SK-N-SH treated with all-trans-retinoic acid at 6 μM for 48 hours (cell line): ENCODE measurements around the gene PROC.

Source experiments
- ATAC-seq: fragments of 200-7000 bp; cut with Tn5 transposase; 3 replicates; pipeline ENCODE4 v1.9.1; 2020; ENCODE audit warnings: mild to moderate bottlenecking, moderate library complexity
- ARNTL ChIP-seq: fragments of 450-650 bp; formaldehyde crosslinking; IDR thresholded peaks from 2 replicates; pipeline ENCODE4 v1.5.0; 2020; ENCODE audit warnings: low read depth, mild to moderate bottlenecking, moderate library complexity, borderline replicate concordance
- BACH2 ChIP-seq: fragments of 250-450 bp; sonication (Bioruptor Pico); IDR thresholded peaks from 2 replicates; pipeline ENCODE4 v1.9.0; 2021; ENCODE audit warnings: mild to moderate bottlenecking, borderline replicate concordance
- CSDC2 ChIP-seq: fragments of 250-450 bp; sonication (Bioruptor Pico); IDR thresholded peaks from 2 replicates; pipeline ENCODE4 v1.5.0; 2020; ENCODE audit warnings: mild to moderate bottlenecking, moderate library complexity
- CSRNP3 ChIP-seq: fragments of 250-450 bp; sonication (Bioruptor Pico); IDR thresholded peaks from 2 replicates; pipeline ENCODE4 v1.5.1; 2021; ENCODE audit warnings: mild to moderate bottlenecking, moderate library complexity
- ESRRG ChIP-seq: fragments of 250-450 bp; sonication (Bioruptor Pico); IDR thresholded peaks from 2 replicates; pipeline ENCODE4 v1.6.1; 2021; ENCODE audit warnings: mild to moderate bottlenecking
- ISL1 ChIP-seq: fragments of 250-450 bp; sonication (Bioruptor Pico); IDR thresholded peaks from 2 replicates; pipeline ENCODE4 v2.1.2; 2022; ENCODE audit warnings: mild to moderate bottlenecking, moderate library complexity
- OSR1 ChIP-seq: fragments of 250-450 bp; sonication (Bioruptor Pico); IDR thresholded peaks from 2 replicates; pipeline ENCODE4 v1.8.0; 2022; ENCODE audit warnings: moderate library complexity, mild to moderate bottlenecking, inconsistent platforms
- POU6F1 ChIP-seq: fragments of 250-450 bp; sonication (Bioruptor Pico); IDR thresholded peaks from 2 replicates; pipeline ENCODE4 v1.8.0; 2021; ENCODE audit warnings: low read depth, mild to moderate bottlenecking, moderate library complexity, borderline replicate concordance
- PPARA ChIP-seq: fragments of 250-450 bp; sonication (Bioruptor Pico); IDR thresholded peaks from 2 replicates; pipeline ENCODE4 v1.5.0; 2020; ENCODE audit warnings: mild to moderate bottlenecking, borderline replicate concordance
- RARB ChIP-seq: fragments of 250-450 bp; sonication (Bioruptor Pico); IDR thresholded peaks from 2 replicates; pipeline ENCODE4 v1.8.0; 2021; ENCODE audit warnings: mild to moderate bottlenecking, moderate library complexity
- SNAI2 ChIP-seq: fragments of 250-450 bp; sonication (Bioruptor Pico); IDR thresholded peaks from 2 replicates; pipeline ENCODE4 v1.5.0; 2020; ENCODE audit warnings: mild to moderate bottlenecking, moderate library complexity
- TCF4 ChIP-seq: fragments of 250-450 bp; sonication (Bioruptor Pico); IDR thresholded peaks from 2 replicates; pipeline ENCODE4 v1.8.0; 2021; ENCODE audit warnings: mild to moderate bottlenecking, moderate library complexity, borderline replicate concordance
- TSHZ2 ChIP-seq: fragments of 250-450 bp; sonication (Bioruptor Pico); IDR thresholded peaks from 2 replicates; pipeline ENCODE4 v1.5.0; 2020; ENCODE audit warnings: mild to moderate bottlenecking, moderate library complexity
- ZC3H10 ChIP-seq: fragments of 250-450 bp; sonication (Bioruptor Pico); IDR thresholded peaks from 2 replicates; pipeline ENCODE4 v1.5.1; 2021; ENCODE audit warnings: mild to moderate bottlenecking, moderate library complexity
- ZFP3 ChIP-seq: fragments of 250-450 bp; sonication (Bioruptor Pico); IDR thresholded peaks from 2 replicates; pipeline ENCODE4 v1.5.0; 2020; ENCODE audit warnings: mild to moderate bottlenecking, moderate library complexity
- ZFP30 ChIP-seq: fragments of 450-650 bp; formaldehyde crosslinking; IDR thresholded peaks from 2 replicates; pipeline ENCODE4 v1.5.0; 2022; ENCODE audit warnings: mild to moderate bottlenecking, moderate library complexity
- ZNF565 ChIP-seq: fragments of 450-650 bp; formaldehyde crosslinking; conservative IDR thresholded peaks from 2 replicates; pipeline ENCODE4 v1.5.0; 2020; ENCODE audit warnings: low read depth, mild to moderate bottlenecking, moderate library complexity
- ZNF70 ChIP-seq: fragments of 450-650 bp; formaldehyde crosslinking; IDR thresholded peaks from 2 replicates; pipeline ENCODE4 v1.5.0; 2020; ENCODE audit warnings: mild to moderate bottlenecking, moderate library complexity
- TF ChIP-seq, protein P1 (sequence below): fragments of 250-450 bp; sonication (Bioruptor Pico); IDR thresholded peaks from 2 replicates; pipeline ENCODE4 v1.8.0; 2020; ENCODE audit warnings: mild to moderate bottlenecking, moderate library complexity, borderline replicate concordance

The PROC gene

GRCh38 chr2:127382831-127383230, 35.4 kb upstream of the PROC start:
- ATAC-seq: no peak
- TF ChIP-seq ARNTL (CRISPR knock-in tag) (no peak), OSR1 (CRISPR knock-in tag) (no peak), TSHZ2 (no peak), PPARA (CRISPR knock-in tag) (no peak), ZNF565 (CRISPR knock-in tag) (no peak), ISL1 (CRISPR knock-in tag) (no peak), ZFP3 (CRISPR knock-in tag) (no peak), CSRNP3 (CRISPR knock-in tag) (no peak), SNAI2 (CRISPR knock-in tag) (no peak), BACH2 (CRISPR knock-in tag) (no peak), TCF4 (CRISPR knock-in tag) (no peak), POU6F1 (no peak), ZNF70 (CRISPR knock-in tag) (no peak), CSDC2 (no peak), ESRRG (CRISPR knock-in tag) (no peak), RARB (CRISPR knock-in tag) (no peak), ZC3H10 (CRISPR knock-in tag) (no peak)
- TF ChIP-seq, protein P1, sequence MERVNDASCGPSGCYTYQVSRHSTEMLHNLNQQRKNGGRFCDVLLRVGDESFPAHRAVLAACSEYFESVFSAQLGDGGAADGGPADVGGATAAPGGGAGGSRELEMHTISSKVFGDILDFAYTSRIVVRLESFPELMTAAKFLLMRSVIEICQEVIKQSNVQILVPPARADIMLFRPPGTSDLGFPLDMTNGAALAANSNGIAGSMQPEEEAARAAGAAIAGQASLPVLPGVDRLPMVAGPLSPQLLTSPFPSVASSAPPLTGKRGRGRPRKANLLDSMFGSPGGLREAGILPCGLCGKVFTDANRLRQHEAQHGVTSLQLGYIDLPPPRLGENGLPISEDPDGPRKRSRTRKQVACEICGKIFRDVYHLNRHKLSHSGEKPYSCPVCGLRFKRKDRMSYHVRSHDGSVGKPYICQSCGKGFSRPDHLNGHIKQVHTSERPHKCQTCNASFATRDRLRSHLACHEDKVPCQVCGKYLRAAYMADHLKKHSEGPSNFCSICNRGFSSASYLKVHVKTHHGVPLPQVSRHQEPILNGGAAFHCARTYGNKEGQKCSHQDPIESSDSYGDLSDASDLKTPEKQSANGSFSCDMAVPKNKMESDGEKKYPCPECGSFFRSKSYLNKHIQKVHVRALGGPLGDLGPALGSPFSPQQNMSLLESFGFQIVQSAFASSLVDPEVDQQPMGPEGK (CRISPR knock-in tag): no peak

- TF ChIP-seq TSHZ2: no peak
- no peak for TF ChIP-seq ZFP3 (CRISPR knock-in tag)
- TF ChIP-seq ZC3H10 (CRISPR knock-in tag): no peak
- TF ChIP-seq, protein P1 (CRISPR knock-in tag): no peak
- no peak for TF ChIP-seq ZFP30 (CRISPR knock-in tag)
Measured at GRCh38 chr2:127384529-127384928, 33.7 kb upstream of the PROC start.

More at GRCh38 chr2:127384529-127384928, 33.7 kb upstream of the PROC start:
- ATAC-seq: no peak
